Natural killer cell treated with Interleukin-12 subunit alpha and Interleukin-12 subunit beta and Interleukin-15 and Interleukin-18, amount 100 ng/mL, for 72 hours (primary cell): Measurements from ENCODE around the gene TNFSF9. TPM values are rescaled to one million over a fixed set of nuclear protein-coding genes. Genes with fewer than 3 reads are reported as not detected.
"Not testable (repeated sequence)": the region's sequence is repeated elsewhere in the genome, so short reads cannot be mapped to it uniquely, and the experiment has no call there.

Source experiments
- ATAC-seq, 2 donors: fragments of 150-1000 bp; cut with Tn5 transposase in 1 of 2; sonication (Bioruptor Pico), chemical (Tn5 transposase) in 1 of 2; 2 replicates each; pipeline ENCODE4 v1.10.0; 2021
- DNase-seq: peaks from one replicate; pipeline ENCODE4 v3.0.0; 2022; ENCODE audit warnings: low spot score
- H3K27ac Mint-ChIP-seq, 2 donors: 1 replicate in 1 of 2; 2 replicates in 1 of 2; pipeline ENCODE4 v1.8.0; 2022; ENCODE audit warnings: mixed read lengths in 2 of 2, mild to moderate bottlenecking in 1 of 2, moderate library complexity in 1 of 2
- H3K27me3 Mint-ChIP-seq, 2 donors: 1 replicate in 1 of 2; 2 replicates in 1 of 2; pipeline ENCODE4 v1.8.0; 2022; ENCODE audit warnings: mixed read lengths in 2 of 2
- H3K36me3 Mint-ChIP-seq: one replicate; pipeline ENCODE4 v1.8.0; 2022; ENCODE audit warnings: mixed read lengths
- H3K4me1 Mint-ChIP-seq, 2 donors: 1 replicate in 1 of 2; 2 replicates in 1 of 2; pipeline ENCODE4 v1.8.0; 2022; ENCODE audit warnings: low read depth in 2 of 2, mixed read lengths in 2 of 2, mild to moderate bottlenecking in 1 of 2
- H3K4me3 Mint-ChIP-seq: one replicate; pipeline ENCODE4 v1.8.0; 2022; ENCODE audit warnings: mixed read lengths
- H3K9me3 Mint-ChIP-seq: 2 replicates; pipeline ENCODE4 v1.8.0; 2022; ENCODE audit warnings: mixed read lengths
- total RNA-seq, 2 donors: library from RNA; stranded (reverse); gene quantifications; one replicate each; pipeline ENCODE4 v1.2.3, GENCODE V29; 2022

TNFSF9 gene
- total RNA-seq, 2 donors from 2014 or later: 3.4 to 3.8 TPM

- peaks cover 0 to 11% of the 10 kb centered on the region in 2 donors for H3K27me3 Mint-ChIP-seq
- DNase-seq (no peak), ATAC-seq (no peak)
- H3K36me3 Mint-ChIP-seq: no peaks in the 10 kb centered on the region
- no peaks in the 10 kb centered on the region for H3K9me3 Mint-ChIP-seq
- H3K27ac Mint-ChIP-seq: no peak overlapping the region
- no peak overlapping the region for H3K4me3 Mint-ChIP-seq
- peaks cover 0 to 8% of the 10 kb centered on the region in 2 donors for H3K4me1 Mint-ChIP-seq
Observed at GRCh38 chr19:6580313-6580712, 49.5 kb downstream of the TNFSF9 start.

GRCh38 chr19:6582515-6583484 is 52.0 kb downstream of the TNFSF9 start:
- not testable (repeated sequence) for H3K27ac Mint-ChIP-seq, H3K9me3 Mint-ChIP-seq, H3K4me3 Mint-ChIP-seq, H3K36me3 Mint-ChIP-seq, ATAC-seq, DNase-seq
- Mint-ChIP-seq H3K4me1 (peaks cover 10 to 19% of the 10 kb centered on the region in 2 donors), H3K27me3 (peaks cover 20 to 25% of the 10 kb centered on the region in 2 donors)

Other genes starting within 250 kb of the TNFSF9 start
- gene ACER1, start 197.4 kb upstream of the TNFSF9 start, total RNA-seq: not detected
- gene CLPP, start 169.5 kb upstream of the TNFSF9 start, total RNA-seq: 100 to 1,000 TPM; 115 to 146 TPM
- 10 to 100 TPM; 29.2 to 31.3 TPM for gene ALKBH7, start 158.2 kb upstream of the TNFSF9 start, total RNA-seq
- 1 to 10 TPM; 1.8 to 1.9 TPM for gene PSPN, start 155.1 kb upstream of the TNFSF9 start, total RNA-seq
- 10 to 100 TPM; 71.1 to 72.6 TPM for gene GTF2F1, start 137.9 kb upstream of the TNFSF9 start, total RNA-seq
- 100 to 1,000 TPM; 260 to 386 TPM for gene KHSRP, start 106.2 kb upstream of the TNFSF9 start, total RNA-seq
- not detected for gene SLC25A41, start 97.3 kb upstream of the TNFSF9 start, total RNA-seq
- 10 to 100 TPM in 1 of 2 donors, 1 to 10 TPM in 1; 5.4 to 10.5 TPM for gene SLC25A23, start 71.2 kb upstream of the TNFSF9 start, total RNA-seq
- gene CRB3, start 66.8 kb upstream of the TNFSF9 start, total RNA-seq: not detected
- 100 to 1,000 TPM in 1 of 2 donors, 10 to 100 TPM in 1; 73.6 to 131 TPM for gene DENND1C, start 49.2 kb upstream of the TNFSF9 start, total RNA-seq
- 1 to 10 TPM; 1.4 to 3.2 TPM for gene TUBB4A, start 28.7 kb upstream of the TNFSF9 start, total RNA-seq
- gene CD70, start 60.1 kb downstream of the TNFSF9 start, total RNA-seq: 10 to 100 TPM; 10.6 to 26.1 TPM
- gene TNFSF14, start 139.1 kb downstream of the TNFSF9 start, total RNA-seq: 10 to 100 TPM in 1 of 2 donors, 1 to 10 TPM in 1; 4.5 to 11.3 TPM
- 1 to 10 TPM; 3.5 to 9.2 TPM for gene C3, start 189.6 kb downstream of the TNFSF9 start, total RNA-seq
- 10 to 100 TPM; 67.4 to 70.4 TPM for gene GPR108, start 206.6 kb downstream of the TNFSF9 start, total RNA-seq
- gene TRIP10, start 208.7 kb downstream of the TNFSF9 start, total RNA-seq: 10 to 100 TPM; 44.8 to 76.5 TPM
- 10 to 100 TPM; 15.2 to 17.8 TPM for gene SH2D3A, start 236.4 kb downstream of the TNFSF9 start, total RNA-seq
- gene VAV1, start 241.7 kb downstream of the TNFSF9 start, total RNA-seq: 100 to 1,000 TPM; 166 to 167 TPM